Measurements from ENCODE around the gene TRAF2. TPM values are rescaled to one million over a fixed set of nuclear protein-coding genes. Genes with fewer than 3 reads are reported as not detected.
A peak's percentile ranks its signal among the peaks of the same experiment; 100 is the strongest.

Gene TRAF2
- total RNA-seq, 1 experiment from 2014 or later = 11.5 TPM

- intact Hi-C loops (cut with micrococcal nuclease) = no loop called here
- Histone ChIP-seq H3K79me2 (ENCODE audit: low read length) (peaks cover 20% of the 10 kb centered on the region), H3K4me3 (ENCODE audit: low read length) (no peak overlapping the region), H3K36me3 (ENCODE audit: low read depth, low read length) (no peaks in the 10 kb centered on the region; the same call in 1 of the 2 replicates), H3K4me1 (ENCODE audit: insufficient read depth, low read length) (peaks cover 31% of the 10 kb centered on the region), H3K9me3 (ENCODE audit: low read length) (no peaks in the 10 kb centered on the region), H3K27me3 (ENCODE audit: low read length) (no peaks in the 10 kb centered on the region), H4K20me1 (ENCODE audit: low read length) (no peaks in the 10 kb centered on the region), H3K4me2 (ENCODE audit: low read length) (no peak overlapping the region), H3K27ac (ENCODE audit: low read length) (no peak overlapping the region), H3F3A (ENCODE audit: low read length, unreplicated experiment) (peaks cover 4% of the 10 kb centered on the region), H3K9ac (ENCODE audit: low read length) (no peak overlapping the region), H2AFZ (ENCODE audit: low read length) (no peak overlapping the region), H3K9me2 (replicated peaks; ENCODE audit: low read length) (no peaks in the 10 kb centered on the region)
- ATAC-seq (no peak), DNase-seq (no peak)
- no TSS peak for BruUV-seq (replicated peaks)
- CTCF ChIA-PET = interaction anchor here (0.7 kb wide), 1 partner anchor 171 kb away, joined by 3 read pairs; no protein-coding TSS in a partner anchor
- POLR2A ChIA-PET (ENCODE audit: unreplicated experiment) = no interaction called here
- TF ChIP-seq CTCF (conservative IDR thresholded peaks at IDR 0.05; ENCODE audit: low read depth, low read length) (no peak), EZH2 (IDR thresholded peaks at IDR 0.05; ENCODE audit: low read length, unreplicated experiment) (no peak), EZH2phosphoT487 (IDR thresholded peaks at IDR 0.05; ENCODE audit: borderline replicate concordance, low read length) (no peak)
These were observed 12.9 kb downstream of the TRAF2 start for GRCh38 chr9:136899196-136899595.

- H3F3A ChIP-seq (ENCODE audit: low read length, unreplicated experiment) = peaks cover 4% of the 10 kb centered on the region
- H3K4me2 ChIP-seq (ENCODE audit: low read length) = peak overlapping the region; percentile 56; the same call in 1 of the 2 replicates
- no peak overlapping the region for H2AFZ ChIP-seq (ENCODE audit: low read length)
- H4K20me1 ChIP-seq (ENCODE audit: low read length) = no peaks in the 10 kb centered on the region
- H3K79me2 ChIP-seq (ENCODE audit: low read length) = peaks cover 15% of the 10 kb centered on the region
- peak overlapping the region; percentile 99 for H3K27ac ChIP-seq (ENCODE audit: low read length)
- no TSS peak for BruUV-seq (replicated peaks)
- H3K4me3 ChIP-seq (ENCODE audit: low read length) = no peak overlapping the region
- CTCF ChIA-PET = no interaction called here
- TF ChIP-seq CTCF (conservative IDR thresholded peaks at IDR 0.05; ENCODE audit: low read depth, low read length) = no peak
- TF ChIP-seq EZH2phosphoT487 (IDR thresholded peaks at IDR 0.05; ENCODE audit: borderline replicate concordance, low read length) = no peak
- no peak for TF ChIP-seq EZH2 (IDR thresholded peaks at IDR 0.05; ENCODE audit: low read length, unreplicated experiment)
- H3K27me3 ChIP-seq (ENCODE audit: low read length) = no peaks in the 10 kb centered on the region
- H3K36me3 ChIP-seq (ENCODE audit: low read depth, low read length) = peaks cover 5% of the 10 kb centered on the region; the same call in 1 of the 2 replicates
- intact Hi-C loops (cut with micrococcal nuclease) = loop anchor here (2.0 to 5.0 kb wide), 2 partner anchors 14 to 127 kb away; partner anchors contain the start of genes ABCA2 and TRAF2
- POLR2A ChIA-PET (ENCODE audit: unreplicated experiment) = no interaction called here
- H3K4me1 ChIP-seq (ENCODE audit: insufficient read depth, low read length) = peaks cover 31% of the 10 kb centered on the region
- no peaks in the 10 kb centered on the region for H3K9me2 ChIP-seq (replicated peaks; ENCODE audit: low read length)
- H3K9me3 ChIP-seq (ENCODE audit: low read length) = no peaks in the 10 kb centered on the region
- H3K9ac ChIP-seq (ENCODE audit: low read length) = 0 out of 2 replicates have a peak overlapping the region, but pooled peaks have one; percentile 88
- ATAC-seq (no peak), DNase-seq (no peak)
These were observed 14.2 kb downstream of the TRAF2 start for GRCh38 chr9:136900556-136900955.

- H2AFZ ChIP-seq (ENCODE audit: low read length) = peak overlapping the region; percentile 50; the same call in 1 of the 2 replicates
These were observed 14.7 kb downstream of the TRAF2 start for GRCh38 chr9:136900988-136901515.

More at GRCh38 chr9:136900988-136901515, 14.7 kb downstream of the TRAF2 start:
- Histone ChIP-seq H3K4me3 (ENCODE audit: low read length) (0 out of 2 replicates have a peak overlapping the region, but pooled peaks have one; percentile 7), H3K4me2 (ENCODE audit: low read length) (peak overlapping the region; percentile 56), H3K9me2 (replicated peaks; ENCODE audit: low read length) (no peaks in the 10 kb centered on the region), H4K20me1 (ENCODE audit: low read length) (no peaks in the 10 kb centered on the region), H3K9ac (ENCODE audit: low read length) (peak overlapping the region; percentile 88), H3K36me3 (ENCODE audit: low read depth, low read length) (peaks cover 5% of the 10 kb centered on the region; the same call in 1 of the 2 replicates), H3F3A (ENCODE audit: low read length, unreplicated experiment) (peaks cover 4% of the 10 kb centered on the region), H3K79me2 (ENCODE audit: low read length) (peaks cover 10% of the 10 kb centered on the region), H3K27me3 (ENCODE audit: low read length) (no peaks in the 10 kb centered on the region), H3K9me3 (ENCODE audit: low read length) (no peaks in the 10 kb centered on the region), H3K4me1 (ENCODE audit: insufficient read depth, low read length) (peaks cover 31% of the 10 kb centered on the region), H3K27ac (ENCODE audit: low read length) (peak overlapping the region; percentile 99)
- CTCF ChIA-PET = interaction anchor here (1.2 kb wide), 1 partner anchor 59 kb away, joined by 3 read pairs; the partner anchor contains the start of gene AJM1
- POLR2A ChIA-PET (ENCODE audit: unreplicated experiment) = interaction anchor here (0.6 to 1.3 kb wide), 2 partner anchors 15 to 85 kb away, joined by 4 read pairs; partner anchors contain the start of gene TRAF2
- no peak for DNase-seq
- intact Hi-C loops (cut with micrococcal nuclease) = loop anchor here (2.0 to 5.0 kb wide), 2 partner anchors 14 to 126 kb away; partner anchors contain the start of genes ABCA2 and TRAF2
- BruUV-seq (replicated peaks) = TSS peak; percentile 67
- peak; percentile 72 for ATAC-seq
- no peak for TF ChIP-seq EZH2 (IDR thresholded peaks at IDR 0.05; ENCODE audit: low read length, unreplicated experiment)
- TF ChIP-seq CTCF (conservative IDR thresholded peaks at IDR 0.05; ENCODE audit: low read depth, low read length) = no peak
- no peak for TF ChIP-seq EZH2phosphoT487 (IDR thresholded peaks at IDR 0.05; ENCODE audit: borderline replicate concordance, low read length)

Data from PC-3 (cell line).